Esophagus squamous epithelium (tissue), 4 donors: ENCODE results near the gene SPINT1.

Experiments
- POLR2A ChIP-seq, 4 donors: fragments of 450-650 bp; IDR thresholded peaks; one replicate each; pipeline ENCODE4 v1.6.1; 2017; ENCODE audit warnings: antibody characterized with exemption in 4 of 4, mild to moderate bottlenecking in 4 of 4, moderate library complexity in 3 of 4
- TF ChIP-seq, protein P1 (sequence below), 6 experiments: fragments of 450-650 bp in 4 of 6; fragments of 200-600 bp in 2 of 6; sonication (generic) in 2 of 6; IDR thresholded peaks; one replicate each; pipeline ENCODE4 v1.5.1; 2016 to 2019; ENCODE audit warnings: antibody characterized with exemption in 6 of 6, mild to moderate bottlenecking in 4 of 6, moderate library complexity in 4 of 6

DNA sequence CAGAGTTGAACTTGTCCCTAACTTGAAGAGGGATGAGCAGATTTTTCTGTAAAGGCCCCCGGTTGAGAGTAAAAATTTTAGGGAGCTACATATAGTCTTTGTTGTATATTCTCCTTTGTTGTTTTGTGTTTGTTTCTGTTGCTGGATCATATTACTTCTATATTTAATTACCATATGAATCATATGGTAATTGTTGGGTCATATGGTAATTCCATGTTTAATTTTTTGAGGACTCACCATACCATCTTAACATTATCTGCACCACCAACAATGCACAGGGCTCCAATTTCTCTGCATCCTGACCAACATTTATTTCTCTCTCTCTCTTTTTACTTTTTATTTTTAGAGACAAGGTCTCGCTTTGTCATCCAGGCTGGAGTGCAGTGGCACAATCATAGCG lies 44.3 kb upstream of the SPINT1 start:
- TF ChIP-seq, protein P1, sequence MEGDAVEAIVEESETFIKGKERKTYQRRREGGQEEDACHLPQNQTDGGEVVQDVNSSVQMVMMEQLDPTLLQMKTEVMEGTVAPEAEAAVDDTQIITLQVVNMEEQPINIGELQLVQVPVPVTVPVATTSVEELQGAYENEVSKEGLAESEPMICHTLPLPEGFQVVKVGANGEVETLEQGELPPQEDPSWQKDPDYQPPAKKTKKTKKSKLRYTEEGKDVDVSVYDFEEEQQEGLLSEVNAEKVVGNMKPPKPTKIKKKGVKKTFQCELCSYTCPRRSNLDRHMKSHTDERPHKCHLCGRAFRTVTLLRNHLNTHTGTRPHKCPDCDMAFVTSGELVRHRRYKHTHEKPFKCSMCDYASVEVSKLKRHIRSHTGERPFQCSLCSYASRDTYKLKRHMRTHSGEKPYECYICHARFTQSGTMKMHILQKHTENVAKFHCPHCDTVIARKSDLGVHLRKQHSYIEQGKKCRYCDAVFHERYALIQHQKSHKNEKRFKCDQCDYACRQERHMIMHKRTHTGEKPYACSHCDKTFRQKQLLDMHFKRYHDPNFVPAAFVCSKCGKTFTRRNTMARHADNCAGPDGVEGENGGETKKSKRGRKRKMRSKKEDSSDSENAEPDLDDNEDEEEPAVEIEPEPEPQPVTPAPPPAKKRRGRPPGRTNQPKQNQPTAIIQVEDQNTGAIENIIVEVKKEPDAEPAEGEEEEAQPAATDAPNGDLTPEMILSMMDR (IDR thresholded peaks at IDR 0.05): no peak
- TF ChIP-seq POLR2A (IDR thresholded peaks at IDR 0.05): no peak
